Neural cell (in vitro differentiated cells): ENCODE data around the gene ZFYVE21. TPM values are rescaled to one million over a fixed set of nuclear protein-coding genes. Genes with fewer than 3 reads are reported as not detected.

ENCODE experiments used
- H2AFZ ChIP-seq: fragments of 200-600, 300-800 bp; sonication (generic), shearing (Covaris generic); 2 replicates; pipeline ENCODE4 v1.6.0; 2014; ENCODE audit warnings: low read depth, mild to moderate bottlenecking, antibody characterized with exemption, low read length, moderate library complexity
- H3F3A ChIP-seq: fragments of 200-600 bp; shearing (Covaris generic); 2 replicates; pipeline ENCODE4 v1.6.1; 2016; ENCODE audit warnings: mild to moderate bottlenecking, moderate library complexity, mixed read lengths, antibody characterized with exemption, low read length; ENCODE audit not compliant: insufficient read depth, poor library complexity, severe bottlenecking
- H3K27ac ChIP-seq: fragments of 200-600, 300-800 bp; sonication (generic), shearing (Covaris generic); 2 replicates; pipeline ENCODE4 v1.5.1; 2014; ENCODE audit warnings: mild to moderate bottlenecking, low read length, moderate library complexity
- H3K27me3 ChIP-seq: fragments of 300-800, 200-600 bp; sonication (generic), shearing (Covaris generic); 2 replicates; pipeline ENCODE4 v1.6.0; 2014; ENCODE audit warnings: mild to moderate bottlenecking, low read depth, low read length, moderate library complexity; ENCODE audit not compliant: insufficient read depth
- H3K36me3 ChIP-seq: fragments of 300-800, 200-600 bp; sonication (generic), shearing (Covaris generic); 2 replicates; pipeline ENCODE4 v1.5.1; 2014; ENCODE audit warnings: mild to moderate bottlenecking, antibody characterized with exemption, low read length, moderate library complexity; ENCODE audit not compliant: insufficient read depth
- H3K4me2 ChIP-seq: fragments of 300-800, 200-600 bp; sonication (generic), shearing (Covaris generic); 2 replicates; pipeline ENCODE4 v1.6.0; 2014; ENCODE audit warnings: mild to moderate bottlenecking, low read length
- H3K4me3 ChIP-seq: fragments of 300-800, 200-600 bp; sonication (generic), shearing (Covaris generic); 2 replicates; pipeline ENCODE4 v1.5.1; 2014; ENCODE audit warnings: mild to moderate bottlenecking, low read length, moderate library complexity
- H3K79me2 ChIP-seq: fragments of 200-600 bp; shearing (Covaris generic); replicated peaks from 2 replicates; pipeline ENCODE4 v1.6.0; 2014; ENCODE audit warnings: mild to moderate bottlenecking, low read length, moderate library complexity; ENCODE audit not compliant: insufficient read depth
- H3K9ac ChIP-seq: fragments of 300-800, 200-600 bp; sonication (generic), shearing (Covaris generic); 2 replicates; pipeline ENCODE4 v1.6.1; 2016; ENCODE audit warnings: mild to moderate bottlenecking, low read length, mixed read lengths
- H3K9me2 ChIP-seq: fragments of 200-600 bp; shearing (Covaris generic); 2 replicates; pipeline ENCODE4 v1.6.1; 2016; ENCODE audit warnings: mild to moderate bottlenecking, low read length, mixed read lengths; ENCODE audit not compliant: insufficient read depth
- H3K9me3 ChIP-seq: fragments of 200-600, 300-800 bp; sonication (generic), shearing (Covaris generic); 2 replicates; pipeline ENCODE4 v1.6.1; 2016; ENCODE audit warnings: mild to moderate bottlenecking, mixed run types, low read length, moderate library complexity, mixed read lengths
- H4K20me1 ChIP-seq: fragments of 200-600 bp; shearing (Covaris generic); 2 replicates; pipeline ENCODE4 v1.6.1; 2016; ENCODE audit warnings: mild to moderate bottlenecking, mixed run types; ENCODE audit not compliant: insufficient read depth
- CTCF ChIP-seq: fragments of 450-650 bp; IDR thresholded peaks from 2 replicates; pipeline ENCODE4 v1.5.1; 2014; ENCODE audit warnings: antibody characterized with exemption, mild to moderate bottlenecking, moderate library complexity; ENCODE audit not compliant: poor library complexity, severe bottlenecking
- EP300 ChIP-seq: fragments of 450-650 bp; conservative IDR thresholded peaks from 2 replicates; pipeline ENCODE4 v1.6.1; 2014; ENCODE audit warnings: antibody characterized with exemption, mild to moderate bottlenecking, moderate library complexity; ENCODE audit not compliant: poor library complexity, severe bottlenecking
- EZH2 ChIP-seq: fragments of 200-600, 300-800 bp; shearing (Covaris generic), sonication (generic); IDR thresholded peaks from 2 replicates; pipeline ENCODE4 v1.6.1; 2014; ENCODE audit warnings: antibody characterized with exemption, low read length, borderline replicate concordance, mild to moderate bottlenecking; ENCODE audit not compliant: insufficient read depth, poor library complexity, severe bottlenecking
- MXI1 ChIP-seq: fragments of 450-650 bp; conservative IDR thresholded peaks from 2 replicates; pipeline ENCODE4 v1.6.1; 2014; ENCODE audit warnings: antibody characterized with exemption, mild to moderate bottlenecking; ENCODE audit not compliant: poor library complexity, severe bottlenecking
- POLR2AphosphoS5 ChIP-seq: IDR thresholded peaks from 2 replicates; pipeline ENCODE4 v1.6.1; 2012
- RAD21 ChIP-seq: fragments of 450-650 bp; conservative IDR thresholded peaks from 2 replicates; pipeline ENCODE4 v1.6.1; 2014; ENCODE audit warnings: antibody characterized with exemption, mild to moderate bottlenecking, moderate library complexity
- REST ChIP-seq: IDR thresholded peaks from 2 replicates; pipeline ENCODE4 v1.6.1; 2012; ENCODE audit warnings: borderline replicate concordance
- SMC3 ChIP-seq: fragments of 450-650 bp; conservative IDR thresholded peaks from 2 replicates; pipeline ENCODE4 v1.6.1; 2014; ENCODE audit warnings: antibody characterized with exemption, mild to moderate bottlenecking, moderate library complexity; ENCODE audit not compliant: poor library complexity
- TAF1 ChIP-seq: IDR thresholded peaks from 2 replicates; pipeline ENCODE4 v1.6.1; 2012; ENCODE audit warnings: low read depth
- polyA plus RNA-seq: library from polyadenylated mRNA; depleted of rRNA; stranded (reverse); fragments of >200 nt; gene quantifications from 2 replicates; pipeline ENCODE4 v1.2.3, GENCODE V29; 2014

The ZFYVE21 gene
- polyA plus RNA-seq, 1 donor from 2014 or later = 99.7 TPM

GRCh38 chr14:103702095-103702494 lies 13.5 kb upstream of the ZFYVE21 start:
- no peaks in the 10 kb centered on the region for H4K20me1 ChIP-seq
- H3K79me2 ChIP-seq = no peaks in the 10 kb centered on the region
- TF ChIP-seq CTCF (no peak), RAD21 (no peak), MXI1 (no peak), SMC3 (no peak), EZH2 (no peak)
- no peak overlapping the region for H3K4me2 ChIP-seq
- no peaks in the 10 kb centered on the region for H3F3A ChIP-seq
- H3K9ac ChIP-seq = no peak overlapping the region
- no peaks in the 10 kb centered on the region for H3K36me3 ChIP-seq
- H3K27me3 ChIP-seq = no peaks in the 10 kb centered on the region
- no peaks in the 10 kb centered on the region for H3K9me2 ChIP-seq
- no peak overlapping the region for H3K4me3 ChIP-seq
- H3K27ac ChIP-seq = no peak overlapping the region
- H2AFZ ChIP-seq = no peak overlapping the region
- H3K9me3 ChIP-seq = no peaks in the 10 kb centered on the region

GRCh38 chr14:103702497-103703432 lies 12.8 kb upstream of the ZFYVE21 start:
- no peak overlapping the region for H3K9ac ChIP-seq
- no peaks in the 10 kb centered on the region for H3K27me3 ChIP-seq
- no peak overlapping the region for H2AFZ ChIP-seq
- H3K9me2 ChIP-seq = no peaks in the 10 kb centered on the region
- no peak overlapping the region for H3K4me2 ChIP-seq
- no peak overlapping the region for H3K4me3 ChIP-seq
- no peaks in the 10 kb centered on the region for H3K9me3 ChIP-seq
- no peaks in the 10 kb centered on the region for H3K36me3 ChIP-seq
- TF ChIP-seq RAD21 = no peak
- H3K27ac ChIP-seq = no peak overlapping the region
- H4K20me1 ChIP-seq = no peaks in the 10 kb centered on the region
- no peaks in the 10 kb centered on the region for H3K79me2 ChIP-seq
- H3F3A ChIP-seq = no peaks in the 10 kb centered on the region

- Histone ChIP-seq H3K27me3 (no peaks in the 10 kb centered on the region), H2AFZ (no peak overlapping the region), H3K4me2 (no peak overlapping the region), H4K20me1 (no peaks in the 10 kb centered on the region), H3K79me2 (no peaks in the 10 kb centered on the region), H3K36me3 (no peaks in the 10 kb centered on the region), H3K4me3 (no peak overlapping the region), H3K9ac (no peak overlapping the region), H3F3A (no peaks in the 10 kb centered on the region), H3K9me3 (no peaks in the 10 kb centered on the region), H3K27ac (no peak overlapping the region), H3K9me2 (no peaks in the 10 kb centered on the region)
- TF ChIP-seq EP300 (no peak), POLR2AphosphoS5 (no peak), REST (no peak), CTCF (no peak), MXI1 (no peak), TAF1 (no peak), EZH2 (no peak), SMC3 (no peak), RAD21 (no peak)
These were observed 11.9 kb upstream of the ZFYVE21 start for GRCh38 chr14:103703433-103704385.
